Measurements from ENCODE around the gene ZMYND12.

Gene ZMYND12

GRCh38 chr1:42439940-42440339, 15.9 kb downstream of the ZMYND12 start:
- DNase-seq (ENCODE audit: low read depth), result peak; percentile 65

- no peak for DNase-seq (ENCODE audit: low read depth)
Measured at GRCh38 chr1:42434340-42434739, 21.5 kb downstream of the ZMYND12 start.

- no peak for DNase-seq (ENCODE audit: low read depth)
Measured at GRCh38 chr1:42433369-42433768, 22.5 kb downstream of the ZMYND12 start.

GRCh38 chr1:42432714-42433113, 23.1 kb downstream of the ZMYND12 start:
- DNase-seq (ENCODE audit: low read depth), result no peak

- no peak for DNase-seq (ENCODE audit: low read depth)
Measured at GRCh38 chr1:42431514-42431913, 24.3 kb downstream of the ZMYND12 start.

GRCh38 chr1:42430286-42431135, 25.3 kb downstream of the ZMYND12 start:
- DNase-seq (ENCODE audit: low read depth), result no peak

- no peak for DNase-seq (ENCODE audit: low read depth)
Measured at GRCh38 chr1:42429603-42430002, 26.2 kb downstream of the ZMYND12 start.

- DNase-seq (ENCODE audit: low read depth), result no peak
Measured at GRCh38 chr1:42427240-42427639, 28.6 kb downstream of the ZMYND12 start.

GRCh38 chr1:42424201-42424600, 31.6 kb downstream of the ZMYND12 start:
- DNase-seq (ENCODE audit: low read depth), result no peak

GRCh38 chr1:42423681-42424080, 32.1 kb downstream of the ZMYND12 start:
- no peak for DNase-seq (ENCODE audit: low read depth)

GRCh38 chr1:42422737-42423136, 33.1 kb downstream of the ZMYND12 start:
- no peak for DNase-seq (ENCODE audit: low read depth)

- no peak for DNase-seq (ENCODE audit: low read depth)
Measured at GRCh38 chr1:42420911-42421585, 34.8 kb downstream of the ZMYND12 start.

- DNase-seq (ENCODE audit: low read depth), result no peak
Measured at GRCh38 chr1:42420121-42420520, 35.7 kb downstream of the ZMYND12 start.

- DNase-seq (ENCODE audit: low read depth), result no peak
Measured at GRCh38 chr1:42419126-42419821, 36.5 kb downstream of the ZMYND12 start.

- no peak for DNase-seq (ENCODE audit: low read depth)
Measured at GRCh38 chr1:42418516-42418915, 37.3 kb downstream of the ZMYND12 start.

GRCh38 chr1:42417166-42417565, 38.7 kb downstream of the ZMYND12 start:
- no peak for DNase-seq (ENCODE audit: low read depth)

GRCh38 chr1:42414551-42415496, 41.0 kb downstream of the ZMYND12 start:
- no peak for DNase-seq (ENCODE audit: low read depth)

GRCh38 chr1:42403880-42404400, 51.9 kb downstream of the ZMYND12 start:
- no peak for DNase-seq (ENCODE audit: low read depth)

- no peak for DNase-seq (ENCODE audit: low read depth)
Measured at GRCh38 chr1:42399315-42400100, 56.3 kb downstream of the ZMYND12 start.

- DNase-seq (ENCODE audit: low read depth), result no peak
Measured at GRCh38 chr1:42392967-42393848, 62.6 kb downstream of the ZMYND12 start.
